GM12864 (cell line): ENCODE results near the gene SCN1A.
A peak's percentile ranks its signal among the peaks of the same experiment; 100 is the strongest.

Experiments used
- DNase-seq: peaks from one replicate; pipeline ENCODE4 v3.0.0-alpha.2; 2011; ENCODE audit warnings: low read depth
- H3K4me3 ChIP-seq: 2 replicates; pipeline ENCODE4 v1.5.1; 2011; ENCODE audit warnings: mild to moderate bottlenecking, low read depth, low read length, control low read depth
- TF ChIP-seq, protein P1 (sequence below): IDR thresholded peaks from 2 replicates; pipeline ENCODE4 v1.5.1; 2011; ENCODE audit warnings: low read depth, mild to moderate bottlenecking, moderate library complexity, low read length, control low read depth, inconsistent platforms; ENCODE audit errors: missing control alignments

The SCN1A gene

DNA sequence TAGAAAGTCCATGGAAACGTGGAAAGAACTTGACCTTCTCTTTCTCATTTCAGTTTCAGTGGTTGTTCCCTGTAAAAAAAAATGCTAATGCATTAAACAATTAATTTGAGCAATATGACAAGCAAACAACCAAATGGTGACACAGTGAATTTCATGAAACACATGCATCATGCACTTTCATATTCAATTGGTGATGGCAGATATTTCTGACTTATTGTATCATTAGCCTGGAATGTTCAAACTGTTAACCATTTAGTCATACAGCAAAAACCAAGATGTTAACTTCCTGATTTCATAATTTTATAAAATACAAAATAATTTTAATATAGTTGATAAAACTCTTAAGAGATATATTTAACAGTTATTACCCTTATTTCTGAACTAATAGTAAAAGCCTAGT is 85.5 kb downstream of the SCN1A start:
- TF ChIP-seq, protein P1, sequence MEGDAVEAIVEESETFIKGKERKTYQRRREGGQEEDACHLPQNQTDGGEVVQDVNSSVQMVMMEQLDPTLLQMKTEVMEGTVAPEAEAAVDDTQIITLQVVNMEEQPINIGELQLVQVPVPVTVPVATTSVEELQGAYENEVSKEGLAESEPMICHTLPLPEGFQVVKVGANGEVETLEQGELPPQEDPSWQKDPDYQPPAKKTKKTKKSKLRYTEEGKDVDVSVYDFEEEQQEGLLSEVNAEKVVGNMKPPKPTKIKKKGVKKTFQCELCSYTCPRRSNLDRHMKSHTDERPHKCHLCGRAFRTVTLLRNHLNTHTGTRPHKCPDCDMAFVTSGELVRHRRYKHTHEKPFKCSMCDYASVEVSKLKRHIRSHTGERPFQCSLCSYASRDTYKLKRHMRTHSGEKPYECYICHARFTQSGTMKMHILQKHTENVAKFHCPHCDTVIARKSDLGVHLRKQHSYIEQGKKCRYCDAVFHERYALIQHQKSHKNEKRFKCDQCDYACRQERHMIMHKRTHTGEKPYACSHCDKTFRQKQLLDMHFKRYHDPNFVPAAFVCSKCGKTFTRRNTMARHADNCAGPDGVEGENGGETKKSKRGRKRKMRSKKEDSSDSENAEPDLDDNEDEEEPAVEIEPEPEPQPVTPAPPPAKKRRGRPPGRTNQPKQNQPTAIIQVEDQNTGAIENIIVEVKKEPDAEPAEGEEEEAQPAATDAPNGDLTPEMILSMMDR: no peak

DNA sequence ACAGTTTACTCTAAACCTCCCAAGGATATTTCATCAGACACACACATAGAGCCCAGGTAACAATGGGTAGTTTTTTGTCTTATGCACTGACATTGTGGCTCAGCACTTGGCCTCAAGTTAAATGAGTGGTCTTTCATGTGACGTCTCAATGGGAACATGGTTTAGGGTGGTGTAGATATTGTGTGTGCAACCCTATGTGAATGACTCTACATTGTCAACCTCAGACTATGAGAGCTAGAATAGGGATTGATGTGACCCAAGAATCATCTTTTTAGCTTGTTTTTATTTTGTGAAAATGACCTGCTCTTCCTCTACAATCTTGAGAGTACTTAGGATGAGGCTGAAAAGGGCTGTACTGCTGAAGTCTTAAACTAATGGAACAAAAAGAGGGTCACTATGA is 86.2 kb downstream of the SCN1A start:
- H3K4me3 ChIP-seq: no peak overlapping the region
- TF ChIP-seq, protein P1: no peak
- DNase-seq: no peak

More for the DNA sequence above, 85.5 kb downstream of the SCN1A start:
- H3K4me3 ChIP-seq: no peak overlapping the region
- DNase-seq: no peak

DNA sequence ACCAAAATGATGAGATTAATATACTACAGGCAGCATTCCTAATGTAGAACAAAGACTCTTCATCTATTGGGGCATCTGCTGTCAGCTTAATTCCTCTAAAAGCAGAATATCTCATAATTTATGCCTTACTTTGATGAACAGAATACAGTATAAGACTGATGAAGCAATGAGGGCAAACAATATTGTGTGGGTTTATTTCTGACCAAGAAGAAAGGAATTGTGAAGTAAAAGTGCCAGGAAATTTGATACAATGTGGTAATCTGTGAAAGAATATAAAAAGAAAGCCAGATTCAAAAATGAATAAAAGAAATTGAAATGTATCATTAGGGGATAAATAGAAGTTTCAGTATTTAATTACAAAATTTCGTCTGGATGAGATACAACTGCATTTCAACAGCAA is 95.5 kb downstream of the SCN1A start:
- no peak overlapping the region for H3K4me3 ChIP-seq
- no peak for DNase-seq
- TF ChIP-seq, protein P1: no peak

DNA sequence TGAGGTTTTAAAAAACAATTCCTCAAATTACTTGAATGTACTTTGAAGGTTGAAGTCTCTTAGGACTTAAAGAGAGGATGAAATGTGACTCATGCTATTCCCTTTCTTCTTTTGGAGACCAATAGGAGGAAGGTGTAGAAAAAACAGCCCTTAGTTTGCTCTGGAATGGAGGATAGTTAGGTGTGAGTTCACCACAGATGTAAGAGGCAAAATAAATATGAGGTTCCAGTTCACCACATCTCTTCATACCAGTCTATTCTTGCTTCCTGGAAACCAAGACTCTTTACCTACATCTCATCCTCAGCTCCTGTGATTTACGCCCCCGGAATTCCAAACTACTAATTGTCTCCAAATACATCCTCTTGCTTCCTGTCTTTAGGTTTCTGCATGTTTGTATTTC is 96.8 kb downstream of the SCN1A start:
- no peak overlapping the region for H3K4me3 ChIP-seq
- TF ChIP-seq, protein P1: no peak
- no peak for DNase-seq

DNA sequence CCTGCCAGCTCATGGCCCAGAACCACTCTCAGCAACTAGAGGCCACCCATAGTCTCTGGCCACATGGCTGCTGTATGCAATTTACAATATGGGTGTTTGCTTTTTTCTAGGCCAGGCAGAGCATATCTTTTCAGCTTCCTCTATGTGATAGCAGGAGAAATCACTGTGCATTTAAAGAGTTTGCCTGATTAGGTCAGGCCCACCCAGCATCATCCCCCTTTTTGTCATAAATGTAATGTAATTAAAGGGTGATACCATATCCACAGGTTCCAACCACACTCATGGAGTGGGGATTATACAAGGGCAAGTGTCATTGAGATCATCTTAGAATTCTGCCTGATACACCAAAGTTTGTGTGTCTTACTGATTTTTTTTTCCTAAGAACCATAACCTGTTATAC is 102.5 kb downstream of the SCN1A start:
- TF ChIP-seq, protein P1: no peak
- no peak for DNase-seq
- no peak overlapping the region for H3K4me3 ChIP-seq

DNA sequence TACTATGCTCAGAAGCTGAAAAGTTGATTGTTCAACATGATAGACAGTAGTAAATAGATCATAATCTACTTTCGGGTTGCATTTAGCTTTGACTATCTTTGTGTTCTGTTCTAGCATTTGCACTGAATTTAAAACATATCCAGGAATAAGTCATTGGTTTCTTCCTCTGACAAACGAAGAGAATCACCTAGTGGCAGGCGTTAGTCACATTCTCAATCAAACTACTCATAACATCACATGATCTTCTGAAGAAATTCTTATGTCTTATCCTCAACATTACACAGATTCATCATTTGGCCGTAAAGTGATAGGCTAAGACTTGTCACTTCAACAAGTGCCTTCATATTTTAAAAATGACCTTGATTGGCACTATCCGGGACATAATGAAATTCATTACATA is 110.6 kb downstream of the SCN1A start:
- DNase-seq: no peak
- TF ChIP-seq, protein P1: no peak
- H3K4me3 ChIP-seq: no peak overlapping the region

DNA sequence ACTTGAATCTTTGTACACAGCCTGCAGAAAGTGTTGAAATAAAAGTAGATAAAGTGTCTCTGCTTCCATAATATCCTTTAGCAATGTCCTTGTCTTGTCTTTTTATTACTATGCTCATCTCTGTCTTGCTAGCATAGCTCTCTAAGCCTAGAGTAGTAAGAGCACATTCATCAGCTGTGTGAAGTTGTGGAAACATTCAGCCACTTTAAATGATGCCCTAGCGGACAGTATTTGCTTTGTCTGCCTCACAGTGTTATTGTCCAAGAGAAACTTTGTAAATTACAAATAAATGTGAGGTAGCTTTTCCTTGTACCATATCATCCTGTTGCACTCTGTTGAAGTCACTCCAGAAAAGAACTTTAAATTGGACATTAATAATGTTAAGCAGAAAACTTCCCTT is 113.9 kb downstream of the SCN1A start:
- no peak for DNase-seq
- H3K4me3 ChIP-seq: no peak overlapping the region
- TF ChIP-seq, protein P1: peak; percentile 15
